H1 (cell line): ENCODE measurements around the gene RALA. TPM values are rescaled to one million over a fixed set of nuclear protein-coding genes. Genes with fewer than 3 reads are reported as not detected.
"Not testable (repeated sequence)": the region's sequence is repeated elsewhere in the genome, so short reads cannot be mapped to it uniquely, and the experiment has no call there.

Experiments used
- CTCF ChIA-PET: fragments of 300-600 bp; sonication (Branson Sonifier 250); formaldehyde crosslinking; loops from one replicate; lab custom pipeline; 2021; ENCODE audit not compliant: partially characterized antibody; lab: Charles Lee
- POLR2A ChIA-PET: fragments of 300-600 bp; sonication (Branson Sonifier 250); formaldehyde crosslinking; loops from one replicate; lab custom pipeline; 2021; ENCODE audit warnings: inconsistent platforms; ENCODE audit not compliant: partially characterized antibody; lab: Charles Lee
- DNase-seq, 2 experiments: peaks; one replicate each; pipeline versions ENCODE4 v3.0.0 to v3.0.0-alpha.2; 2010 to 2022; ENCODE audit warnings: low spot score in 2 of 2, low read depth in 1 of 2, mixed read lengths in 1 of 2
- FAIRE-seq: peaks from 2 replicates; lab custom pipeline; 2011; peaks lifted over from hg19 to GRCh38; lab: Jason Lieb, UNC
- H2AFZ ChIP-seq: 2 replicates; pipeline ENCODE4 v1.8.1; 2012; ENCODE audit warnings: low read length, inconsistent platforms
- H2AK5ac ChIP-seq: 2 replicates; pipeline ENCODE4 v1.6.1; 2013; ENCODE audit warnings: low read depth, low read length
- H2BK120ac ChIP-seq: replicated peaks from 2 replicates; pipeline ENCODE3; 2013; ENCODE audit warnings: low read depth, low read length, inconsistent platforms
- H2BK12ac ChIP-seq: 2 replicates; pipeline ENCODE4 v1.6.1; 2013; ENCODE audit warnings: low read depth, low read length
- H2BK15ac ChIP-seq: 2 replicates; pipeline ENCODE4 v1.6.1; 2013; ENCODE audit warnings: low read length
- H2BK20ac ChIP-seq: 2 replicates; pipeline ENCODE4 v1.6.1; 2013; ENCODE audit warnings: low read length
- H2BK5ac ChIP-seq: 2 replicates; pipeline ENCODE4 v1.6.1; 2013; ENCODE audit warnings: low read depth, low read length
- H3K14ac ChIP-seq: 2 replicates; pipeline ENCODE4 v1.6.1; 2013; ENCODE audit warnings: inconsistent platforms; ENCODE audit not compliant: insufficient read length
- H3K18ac ChIP-seq: 2 replicates; pipeline ENCODE4 v1.6.1; 2013; ENCODE audit warnings: low read length; ENCODE audit errors: extremely low read depth
- H3K23ac ChIP-seq: 2 replicates; pipeline ENCODE4 v1.6.1; 2013; ENCODE audit warnings: inconsistent platforms; ENCODE audit not compliant: insufficient read length
- H3K23me2 ChIP-seq: 2 replicates; pipeline ENCODE4 v1.6.1; 2013; ENCODE audit warnings: low read depth, low read length
- H3K27ac ChIP-seq: 2 replicates; pipeline ENCODE4 v1.6.1; 2011; ENCODE audit warnings: low read depth, low read length, inconsistent platforms
- H3K27me3 ChIP-seq, 4 experiments: replicated peaks in 1 of 4; 1 replicate in 1 of 4; 2 replicates in 3 of 4; pipeline versions ENCODE4 v1.6.1 to v1.8.1; 2011 to 2013; ENCODE audit warnings: low read length in 3 of 4, mild to moderate bottlenecking in 3 of 4, inconsistent platforms in 2 of 4, mixed read lengths in 2 of 4, moderate library complexity in 1 of 4; ENCODE audit not compliant: control insufficient read depth in 3 of 4, insufficient read depth in 3 of 4; ENCODE audit errors: extremely low read depth in 1 of 4
- H3K36me3 ChIP-seq, 4 experiments: 2 replicates each; pipeline versions ENCODE4 v1.6.1 to v1.8.1; 2011 to 2013; ENCODE audit warnings: mild to moderate bottlenecking in 4 of 4, low read length in 3 of 4, moderate library complexity in 2 of 4, control low read depth in 1 of 4, inconsistent platforms in 1 of 4; ENCODE audit not compliant: insufficient read depth in 4 of 4, control insufficient read depth in 2 of 4
- H3K4ac ChIP-seq: replicated peaks from 2 replicates; pipeline ENCODE3; 2013; ENCODE audit warnings: low read length, low read depth, mixed read lengths, inconsistent platforms; ENCODE audit not compliant: insufficient read length
- H3K4me1 ChIP-seq, 4 experiments: replicated peaks in 1 of 4; 1 replicate in 1 of 4; 2 replicates in 3 of 4; pipeline versions ENCODE4 v1.6.1 to v1.8.1; 2011 to 2013; ENCODE audit warnings: low read length in 3 of 4, inconsistent platforms in 2 of 4, mixed read lengths in 1 of 4; ENCODE audit not compliant: insufficient read depth in 4 of 4, control insufficient read depth in 3 of 4
- H3K4me2 ChIP-seq, 2 experiments: 2 replicates each; pipeline versions ENCODE4 v1.6.1 to v1.8.1; 2011 to 2013; ENCODE audit warnings: low read depth in 2 of 2, low read length in 2 of 2, control low read depth in 1 of 2, inconsistent platforms in 1 of 2, mild to moderate bottlenecking in 1 of 2; ENCODE audit not compliant: insufficient read depth in 1 of 2
- H3K4me3 ChIP-seq, 4 experiments: fragments of 200-600, 300-600 bp in 1 of 4; sonication (generic), shearing (Covaris generic), sonication (Bioruptor Twin) in 1 of 4; 2 replicates each; pipeline versions ENCODE4 v1.5.1 to v1.8.1; 2011 to 2016; ENCODE audit warnings: low read length in 4 of 4, low read depth in 3 of 4, control low read depth in 2 of 4, inconsistent platforms in 2 of 4, mild to moderate bottlenecking in 2 of 4, mixed read lengths in 1 of 4, moderate library complexity in 1 of 4; ENCODE audit not compliant: insufficient read depth in 2 of 4; ENCODE audit errors: extremely low read depth in 1 of 4
- H3K56ac ChIP-seq: replicated peaks from 2 replicates; pipeline ENCODE3; 2013; ENCODE audit warnings: low read depth, mild to moderate bottlenecking, mixed read lengths, low read length, inconsistent platforms; ENCODE audit not compliant: insufficient read length
- H3K79me1 ChIP-seq: 2 replicates; pipeline ENCODE4 v1.6.1; 2013; ENCODE audit warnings: low read depth, low read length, control low read depth
- H3K79me2 ChIP-seq, 2 experiments: 2 replicates each; pipeline versions ENCODE4 v1.6.1 to v1.8.1; 2012 to 2013; ENCODE audit warnings: low read length in 2 of 2, mild to moderate bottlenecking in 2 of 2, inconsistent platforms in 1 of 2; ENCODE audit not compliant: insufficient read depth in 2 of 2, control insufficient read depth in 1 of 2
- H3K9ac ChIP-seq, 4 experiments: replicated peaks in 1 of 4; 1 replicate in 1 of 4; 2 replicates in 3 of 4; pipeline versions ENCODE4 v1.6.1 to v1.8.1; 2011 to 2013; ENCODE audit warnings: low read depth in 3 of 4, low read length in 3 of 4, control low read depth in 2 of 4, mild to moderate bottlenecking in 2 of 4, moderate library complexity in 2 of 4, inconsistent platforms in 1 of 4; ENCODE audit errors: extremely low read depth in 1 of 4
- H3K9me3 ChIP-seq, 2 experiments: 2 replicates each; pipeline versions ENCODE4 v1.6.1 to v1.8.1; 2012 to 2013; ENCODE audit warnings: mild to moderate bottlenecking in 2 of 2, moderate library complexity in 2 of 2, control low read depth in 1 of 2, inconsistent platforms in 1 of 2, low read depth in 1 of 2, low read length in 1 of 2, mixed read lengths in 1 of 2; ENCODE audit not compliant: insufficient read depth in 2 of 2
- H4K20me1 ChIP-seq, 2 experiments: replicated peaks in 1 of 2; 2 replicates each; pipeline versions ENCODE3 to v1.8.1; 2011 to 2013; ENCODE audit warnings: inconsistent platforms in 2 of 2, low read length in 2 of 2, mild to moderate bottlenecking in 1 of 2; ENCODE audit not compliant: insufficient read depth in 2 of 2, control insufficient read depth in 1 of 2
- H4K5ac ChIP-seq: 2 replicates; pipeline ENCODE4 v1.6.1; 2013; ENCODE audit warnings: low read length, low read depth, mixed read lengths, inconsistent platforms; ENCODE audit not compliant: insufficient read length
- H4K8ac ChIP-seq: 2 replicates; pipeline ENCODE4 v1.8.0; 2013; ENCODE audit warnings: mild to moderate bottlenecking, moderate library complexity, low read length, inconsistent platforms; ENCODE audit not compliant: insufficient read depth; ENCODE audit errors: extremely low read depth
- H4K91ac ChIP-seq: replicated peaks from 2 replicates; pipeline ENCODE3; 2013; ENCODE audit warnings: low read length, mixed read lengths, inconsistent platforms; ENCODE audit not compliant: insufficient read length
- WGBS, 2 experiments: shearing (Covaris generic) in 1 of 2; methylation state at CpG; one replicate each; pipeline versions ENCODE4 v1.1.6 to v1.1.7; 2013 to 2015; ENCODE audit warnings: low lambda C conversion rate in 2 of 2, mixed read lengths in 2 of 2, inconsistent platforms in 1 of 2, low coverage in 1 of 2, missing lambda C conversion rate in 1 of 2; ENCODE audit not compliant: insufficient replicate concordance in 2 of 2, insufficient coverage in 1 of 2, insufficient read length in 1 of 2; ENCODE audit errors: extremely low coverage in 1 of 2, missing lambda C conversion rate in 1 of 2; 5-methylcytosine and 5-hydroxymethylcytosine counted together
- polyA plus RNA-seq, 7 experiments: library from polyadenylated mRNA; depleted of rRNA in 3 of 7; stranded (reverse) in 5 of 7; unstranded in 2 of 7; fragments of >200 nt in 5 of 7; fragments of 200-250 nt in 2 of 7; gene quantifications; 1 replicate in 5 of 7; 2 replicates in 1 of 7; 4 replicates in 1 of 7; pipeline versions ENCODE4 v1.2.1 to v1.2.3, GENCODE V29; 2011 to 2013; ENCODE audit warnings: missing spikeins in 2 of 7, mixed read lengths in 2 of 7
- total RNA-seq: library from RNA; stranded (reverse); fragmentation: NEBNext Ultra II Directional; extraction: Animal tissue kit (Norgen Biotek cat#: 25700); gene quantifications from 2 replicates; pipeline ENCODE4 v1.2.1, GENCODE V29; 2021

RALA gene
- total and polyA plus RNA-seq, 2 of the 8 experiments (the other 6 are each of a cell fraction or from before 2014, with no cell fraction given): 24.1 to 72.8 TPM

DNA sequence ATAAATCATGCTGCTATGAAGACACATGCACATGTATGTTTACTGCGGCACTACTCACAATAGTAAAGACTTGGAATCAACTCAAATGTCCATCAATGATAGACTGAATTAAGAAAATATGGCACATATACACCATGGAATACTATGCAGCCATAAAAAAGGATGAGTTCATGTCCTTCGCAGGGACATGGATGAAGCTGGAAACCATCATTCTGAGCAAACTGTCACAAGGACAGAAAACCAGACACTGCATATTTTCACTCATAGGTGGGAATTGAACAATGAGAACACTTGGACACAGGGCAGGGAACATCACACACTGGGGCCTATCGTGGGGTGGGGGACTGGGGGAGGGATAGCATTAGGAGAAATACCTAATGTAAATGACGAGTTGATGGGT is 69.7 kb downstream of the RALA start:
- H3K79me1 ChIP-seq, H3K27ac ChIP-seq, H2BK5ac ChIP-seq, H2BK120ac ChIP-seq, FAIRE-seq, H3K4ac ChIP-seq, H3K4me2 ChIP-seq, H3K79me2 ChIP-seq, H3K56ac ChIP-seq, H3K23ac ChIP-seq, H3K27me3 ChIP-seq, H2BK15ac ChIP-seq, POLR2A ChIA-PET, H2BK20ac ChIP-seq, H4K91ac ChIP-seq, H4K5ac ChIP-seq, H3K4me3 ChIP-seq, H3K23me2 ChIP-seq, H3K4me1 ChIP-seq, H2AK5ac ChIP-seq, H3K14ac ChIP-seq, H4K8ac ChIP-seq, H2BK12ac ChIP-seq, H3K18ac ChIP-seq, DNase-seq, H3K9ac ChIP-seq, H4K20me1 ChIP-seq, H3K9me3 ChIP-seq, H2AFZ ChIP-seq: not testable (repeated sequence)
- WGBS, 2 experiments: 86% methylated on average over 4 of the region's 4 CpGs; no CpG with 5 or more reads in 1 of the 2 experiments
- CTCF ChIA-PET: interaction anchor here (3.0 kb wide), 1 partner anchor 49 kb away, joined by 14 read pairs; no protein-coding TSS in a partner anchor
- H3K36me3 ChIP-seq: peaks cover 0 to 31% (median 22%) of the 10 kb centered on the region in 4 experiments; a peak in 7 of 8 replicates
